Natural killer cell treated with Interleukin-12 subunit alpha and Interleukin-12 subunit beta and Interleukin-15 and Interleukin-18, amount 100 ng/mL, for 72 hours (primary cell): ENCODE results near the gene CARS1. TPM values are rescaled to one million over a fixed set of nuclear protein-coding genes. Genes with fewer than 3 reads are reported as not detected.

Experiments used
- ATAC-seq, 2 donors: fragments of 150-1000 bp; cut with Tn5 transposase in 1 of 2; sonication (Bioruptor Pico), chemical (Tn5 transposase) in 1 of 2; 2 replicates each; pipeline ENCODE4 v1.10.0; 2021
- DNase-seq: peaks from one replicate; pipeline ENCODE4 v3.0.0; 2022; ENCODE audit warnings: low spot score
- H3K27ac Mint-ChIP-seq, 2 donors: 1 replicate in 1 of 2; 2 replicates in 1 of 2; pipeline ENCODE4 v1.8.0; 2022; ENCODE audit warnings: mixed read lengths in 2 of 2, mild to moderate bottlenecking in 1 of 2, moderate library complexity in 1 of 2
- H3K27me3 Mint-ChIP-seq, 2 donors: 1 replicate in 1 of 2; 2 replicates in 1 of 2; pipeline ENCODE4 v1.8.0; 2022; ENCODE audit warnings: mixed read lengths in 2 of 2
- H3K36me3 Mint-ChIP-seq: one replicate; pipeline ENCODE4 v1.8.0; 2022; ENCODE audit warnings: mixed read lengths
- H3K4me1 Mint-ChIP-seq, 2 donors: 1 replicate in 1 of 2; 2 replicates in 1 of 2; pipeline ENCODE4 v1.8.0; 2022; ENCODE audit warnings: low read depth in 2 of 2, mixed read lengths in 2 of 2, mild to moderate bottlenecking in 1 of 2
- H3K4me3 Mint-ChIP-seq: one replicate; pipeline ENCODE4 v1.8.0; 2022; ENCODE audit warnings: mixed read lengths
- H3K9me3 Mint-ChIP-seq: 2 replicates; pipeline ENCODE4 v1.8.0; 2022; ENCODE audit warnings: mixed read lengths
- total RNA-seq, 2 donors: library from RNA; stranded (reverse); gene quantifications; one replicate each; pipeline ENCODE4 v1.2.3, GENCODE V29; 2022

CARS1 gene
- total RNA-seq, 2 donors from 2014 or later, result 88.8 to 128 TPM

DNA sequence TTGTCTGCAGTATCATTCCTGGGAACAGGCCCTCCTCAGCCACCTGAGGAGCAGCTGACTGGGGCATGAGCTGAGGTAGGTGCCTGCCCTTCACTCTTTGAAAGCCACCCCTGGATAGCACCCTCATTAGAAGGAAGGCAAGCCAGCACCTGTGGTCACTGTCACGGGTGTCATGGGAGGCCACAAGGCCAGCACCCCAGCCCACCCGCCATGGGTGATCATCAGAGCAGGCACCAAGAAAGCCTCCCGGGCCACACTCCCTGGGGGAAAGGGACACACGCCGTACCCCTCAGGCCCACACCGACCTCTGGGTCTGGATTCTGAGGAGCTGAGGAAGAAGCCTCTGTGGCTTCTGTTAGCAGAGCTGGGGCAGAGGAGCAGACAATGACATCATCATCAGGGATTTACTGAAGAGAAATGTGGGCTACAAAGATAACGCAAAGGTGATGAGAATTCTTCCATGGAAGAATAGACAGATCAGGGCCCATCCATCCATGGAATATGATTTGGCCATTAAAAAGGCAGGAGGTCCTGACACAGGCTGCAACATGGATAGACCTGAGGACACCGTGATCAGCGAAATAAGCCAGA, 48.4 kb downstream of the CARS1 start:
- ATAC-seq, result no peak
- H3K36me3 Mint-ChIP-seq, result peaks cover 5% of the 10 kb centered on the region
- DNase-seq, result no peak
- peaks cover 4 to 7% of the 10 kb centered on the region in 2 donors for H3K4me1 Mint-ChIP-seq
- H3K4me3 Mint-ChIP-seq, result no peak overlapping the region
- peak overlapping the region; percentile 49 to 75 for H3K27ac Mint-ChIP-seq
- no peaks in the 10 kb centered on the region for H3K9me3 Mint-ChIP-seq
- H3K27me3 Mint-ChIP-seq, result no peaks in the 10 kb centered on the region

DNA sequence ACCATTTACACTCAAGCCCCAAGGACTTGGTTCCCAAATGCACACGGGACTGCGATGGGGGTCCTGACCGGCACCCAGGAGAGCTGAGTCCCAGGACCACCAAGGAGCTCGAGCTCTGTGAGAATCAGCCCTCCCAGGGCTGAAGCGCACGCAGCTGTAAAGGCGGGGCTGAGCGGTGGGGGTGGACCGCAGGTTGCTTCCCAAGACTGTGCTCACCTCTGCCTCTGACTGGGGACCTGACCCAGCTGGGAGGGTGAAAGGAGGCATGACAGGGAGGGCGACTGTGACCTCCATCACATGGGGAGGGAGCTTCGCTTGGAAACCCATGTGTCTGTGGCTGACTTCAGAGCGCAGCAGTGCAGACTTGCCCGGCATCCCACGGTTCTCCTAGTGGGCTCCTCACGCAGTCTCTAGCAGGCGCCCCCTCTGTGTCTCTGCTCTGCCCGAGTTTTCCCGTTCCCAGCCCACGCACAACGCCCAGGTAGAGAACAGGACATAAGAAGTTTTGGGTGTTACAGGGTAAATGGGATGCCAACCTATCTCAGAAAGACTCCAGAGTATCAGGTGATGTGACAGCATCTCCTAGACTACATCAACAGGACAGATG, 49.7 kb downstream of the CARS1 start:
- H3K4me1 Mint-ChIP-seq, result peaks cover 4 to 7% of the 10 kb centered on the region in 2 donors
- peaks cover 5% of the 10 kb centered on the region for H3K36me3 Mint-ChIP-seq
- no peaks in the 10 kb centered on the region for H3K27me3 Mint-ChIP-seq
- DNase-seq (no peak), ATAC-seq (no peak)
- H3K4me3 Mint-ChIP-seq, result no peak overlapping the region
- no peaks in the 10 kb centered on the region for H3K9me3 Mint-ChIP-seq
- H3K27ac Mint-ChIP-seq, result peak overlapping the region in 1 of 2 donors; percentile 47

DNA sequence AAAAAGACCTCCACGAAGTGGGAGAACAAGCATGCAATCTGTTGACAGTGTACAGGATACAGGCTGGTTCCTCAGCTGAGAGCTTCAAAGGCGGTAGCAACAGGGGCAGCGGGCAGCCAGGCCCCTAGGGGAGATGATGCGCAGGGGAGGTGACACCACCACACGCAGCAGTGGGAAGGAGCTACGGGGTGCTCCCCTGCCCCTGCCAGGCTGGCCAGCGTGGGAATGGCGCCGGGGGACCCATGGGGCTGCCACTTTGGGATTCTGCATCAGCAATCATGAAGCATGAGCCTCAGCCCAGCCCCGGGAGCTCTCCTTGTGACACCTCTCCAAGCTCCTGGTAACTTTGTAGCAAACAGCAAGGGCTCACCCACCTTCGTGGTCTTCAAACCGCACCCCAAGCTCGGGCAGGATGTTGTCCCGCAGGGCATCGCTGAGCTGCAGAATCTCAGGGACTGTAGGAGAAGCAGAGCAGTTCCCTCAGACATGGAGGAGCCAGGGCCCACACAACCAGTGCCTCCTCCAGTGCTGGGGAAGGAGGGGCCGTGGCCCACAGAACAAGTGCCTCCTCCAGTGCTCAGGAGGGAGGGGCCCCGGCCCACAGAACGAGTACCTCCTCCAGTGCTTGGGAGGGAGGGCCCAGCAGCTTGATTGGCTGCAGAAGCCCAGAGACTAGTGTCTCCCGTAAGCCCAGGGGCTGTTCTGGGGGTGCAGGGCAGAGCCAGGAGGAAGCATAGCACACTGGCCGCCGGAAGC, 50.5 kb downstream of the CARS1 start:
- Mint-ChIP-seq H3K27ac (no peak overlapping the region), H3K27me3 (no peaks in the 10 kb centered on the region), H3K36me3 (peaks cover 5% of the 10 kb centered on the region), H3K9me3 (no peaks in the 10 kb centered on the region), H3K4me1 (peaks cover 4 to 7% of the 10 kb centered on the region in 2 donors), H3K4me3 (no peak overlapping the region)
- ATAC-seq (peak in 1 of 2 donors; percentile 18), DNase-seq (no peak)

DNA sequence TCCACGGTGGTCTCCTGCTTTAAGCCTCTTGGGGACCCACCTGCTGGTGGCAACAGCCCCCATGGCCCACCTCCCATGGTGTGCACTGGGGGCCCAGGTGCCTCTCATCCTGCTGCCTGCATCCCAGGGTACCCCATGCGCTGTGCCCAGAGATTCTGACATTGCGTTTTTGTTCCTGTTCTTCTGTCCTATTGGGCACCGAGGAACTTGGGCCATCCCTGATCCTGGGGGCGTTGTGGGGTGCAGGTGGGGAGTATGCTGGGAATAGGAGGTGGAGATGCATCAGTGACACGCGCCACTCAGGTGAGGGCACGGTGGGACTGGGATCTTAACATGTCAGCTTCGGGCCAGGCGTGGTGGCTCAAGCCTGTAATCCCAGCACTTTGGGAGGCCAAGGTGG, 52.7 kb downstream of the CARS1 start:
- DNase-seq (no peak), ATAC-seq (no peak)
- Mint-ChIP-seq H3K36me3 (peaks cover 5% of the 10 kb centered on the region), H3K9me3 (no peaks in the 10 kb centered on the region), H3K27me3 (no peaks in the 10 kb centered on the region), H3K4me1 (peaks cover 4% of the 10 kb centered on the region in 2 donors), H3K4me3 (no peak overlapping the region), H3K27ac (no peak overlapping the region)

DNA sequence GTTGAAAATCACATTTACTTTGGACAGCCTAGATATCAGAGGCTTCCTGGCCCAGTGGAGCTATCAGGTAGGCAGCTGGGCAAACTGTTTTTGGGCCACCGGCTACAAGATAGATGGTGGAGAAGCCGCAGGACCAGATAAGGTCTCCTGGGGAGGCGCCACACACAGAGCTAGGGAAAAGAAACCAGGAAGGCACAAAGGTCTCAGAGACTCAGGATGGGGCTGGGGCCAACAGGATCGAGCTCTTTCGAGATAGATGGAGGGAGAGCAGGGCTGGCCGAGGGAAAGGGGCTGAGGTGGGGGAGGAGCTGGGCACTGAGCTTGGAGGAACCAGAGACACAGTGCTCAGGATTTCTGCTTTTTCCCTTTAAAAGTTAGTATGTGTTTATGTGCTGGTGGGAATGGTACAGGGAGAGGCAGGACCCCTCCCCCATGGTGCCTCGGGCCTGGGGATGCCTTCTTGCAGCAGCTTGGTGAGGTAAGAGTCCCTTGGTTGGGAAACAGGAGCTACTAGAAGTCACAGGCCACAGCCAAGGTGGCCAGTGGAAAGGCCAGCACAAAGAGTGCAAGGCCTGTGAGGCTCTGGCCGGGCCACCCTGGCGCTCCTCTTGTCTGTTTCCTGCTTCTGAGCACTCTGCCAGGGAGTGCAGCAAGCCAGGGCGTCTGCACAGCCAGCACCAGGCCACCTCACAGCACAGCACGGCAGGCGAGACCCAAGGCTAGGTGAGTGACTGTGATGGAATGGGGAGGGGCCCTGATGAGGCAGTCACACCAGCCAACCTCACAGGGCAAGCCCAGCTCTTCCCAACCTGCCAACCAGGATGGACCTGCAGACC, 53.6 kb downstream of the CARS1 start:
- DNase-seq, result no peak
- H3K27ac Mint-ChIP-seq, result no peak overlapping the region
- H3K4me3 Mint-ChIP-seq, result no peak overlapping the region
- no peaks in the 10 kb centered on the region for H3K36me3 Mint-ChIP-seq
- no peaks in the 10 kb centered on the region for H3K4me1 Mint-ChIP-seq
- H3K9me3 Mint-ChIP-seq, result no peaks in the 10 kb centered on the region
- ATAC-seq, result no peak
- H3K27me3 Mint-ChIP-seq, result no peaks in the 10 kb centered on the region

DNA sequence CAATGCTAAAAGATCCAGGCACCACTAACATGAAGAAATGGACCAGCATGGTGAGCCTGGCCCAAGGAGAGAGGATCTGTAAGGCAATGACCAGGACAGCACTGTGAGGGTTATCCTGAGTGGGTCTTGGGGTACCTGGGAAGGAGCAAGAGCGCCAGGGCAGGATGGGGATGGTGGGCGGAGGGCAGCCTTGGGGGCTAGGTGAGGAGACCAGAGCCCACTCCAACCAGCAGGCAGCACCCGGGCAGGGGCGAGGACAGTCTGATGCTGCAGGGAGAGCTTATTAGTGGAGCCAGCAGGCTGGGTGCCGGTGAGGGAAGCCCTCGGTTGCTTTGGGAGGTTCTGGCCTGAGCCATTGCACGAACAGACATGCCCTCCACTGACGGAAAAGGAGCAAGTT, 54.4 kb downstream of the CARS1 start:
- Mint-ChIP-seq H3K27me3 (no peaks in the 10 kb centered on the region), H3K4me3 (no peak overlapping the region), H3K36me3 (no peaks in the 10 kb centered on the region), H3K9me3 (no peaks in the 10 kb centered on the region), H3K4me1 (no peaks in the 10 kb centered on the region), H3K27ac (peak overlapping the region in 1 of 2 donors; percentile 20)
- DNase-seq (no peak), ATAC-seq (no peak)

DNA sequence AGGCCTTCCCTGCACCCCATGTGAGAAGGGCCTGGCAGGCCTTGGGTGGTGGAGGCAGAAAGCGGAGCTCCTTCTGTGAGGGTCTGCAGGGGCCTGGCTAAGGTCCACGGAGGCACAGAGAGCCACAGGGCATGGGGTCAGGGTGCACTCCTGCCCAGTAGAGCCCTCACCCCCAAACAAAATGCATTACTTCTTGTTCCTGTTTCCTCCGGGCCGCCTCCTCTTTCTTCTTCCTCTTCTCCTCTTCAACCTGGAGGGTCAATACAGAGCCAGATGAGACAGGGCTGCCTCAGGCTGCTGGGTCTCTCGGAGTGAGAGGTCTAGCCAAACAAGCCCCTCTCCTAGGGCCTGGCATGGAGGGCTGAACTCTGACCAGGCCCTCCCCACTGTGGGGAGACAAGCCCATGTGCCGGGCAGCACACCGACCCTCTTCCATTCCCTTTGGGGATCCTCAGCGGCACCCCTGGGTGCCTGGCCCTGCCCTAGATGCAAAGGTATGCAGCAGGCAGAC, 54.8 kb downstream of the CARS1 start:
- no peaks in the 10 kb centered on the region for H3K27me3 Mint-ChIP-seq
- ATAC-seq (no peak), DNase-seq (no peak)
- H3K9me3 Mint-ChIP-seq, result no peaks in the 10 kb centered on the region
- no peak overlapping the region for H3K4me3 Mint-ChIP-seq
- peak overlapping the region in 1 of 2 donors; percentile 20 for H3K27ac Mint-ChIP-seq
- no peaks in the 10 kb centered on the region for H3K4me1 Mint-ChIP-seq
- no peaks in the 10 kb centered on the region for H3K36me3 Mint-ChIP-seq

DNA sequence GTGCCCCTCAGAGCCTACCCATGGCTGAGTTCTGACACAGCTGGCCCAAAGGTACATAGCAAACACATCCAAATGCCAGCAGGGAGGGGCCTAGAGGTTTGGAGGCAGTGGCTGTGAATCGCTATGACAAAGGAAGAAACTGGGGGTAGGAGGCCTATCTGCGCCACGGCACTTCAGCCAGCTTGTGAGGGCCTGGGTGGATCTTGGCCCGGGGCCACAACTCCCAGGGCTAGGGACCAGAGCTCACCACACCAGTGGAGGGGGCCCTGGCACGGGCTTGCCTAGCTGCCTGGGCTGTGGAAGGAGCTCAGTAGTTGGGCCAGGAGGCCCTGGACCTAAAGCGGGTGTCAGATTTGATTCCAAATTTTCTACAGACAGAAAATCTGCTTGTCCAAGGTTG, 55.7 kb downstream of the CARS1 start:
- peak overlapping the region in 1 of 2 donors; percentile 72 for H3K27ac Mint-ChIP-seq
- H3K36me3 Mint-ChIP-seq, result no peaks in the 10 kb centered on the region
- DNase-seq (no peak), ATAC-seq (no peak)
- H3K9me3 Mint-ChIP-seq, result no peaks in the 10 kb centered on the region
- H3K4me1 Mint-ChIP-seq, result no peaks in the 10 kb centered on the region
- H3K27me3 Mint-ChIP-seq, result no peaks in the 10 kb centered on the region
- no peak overlapping the region for H3K4me3 Mint-ChIP-seq

DNA sequence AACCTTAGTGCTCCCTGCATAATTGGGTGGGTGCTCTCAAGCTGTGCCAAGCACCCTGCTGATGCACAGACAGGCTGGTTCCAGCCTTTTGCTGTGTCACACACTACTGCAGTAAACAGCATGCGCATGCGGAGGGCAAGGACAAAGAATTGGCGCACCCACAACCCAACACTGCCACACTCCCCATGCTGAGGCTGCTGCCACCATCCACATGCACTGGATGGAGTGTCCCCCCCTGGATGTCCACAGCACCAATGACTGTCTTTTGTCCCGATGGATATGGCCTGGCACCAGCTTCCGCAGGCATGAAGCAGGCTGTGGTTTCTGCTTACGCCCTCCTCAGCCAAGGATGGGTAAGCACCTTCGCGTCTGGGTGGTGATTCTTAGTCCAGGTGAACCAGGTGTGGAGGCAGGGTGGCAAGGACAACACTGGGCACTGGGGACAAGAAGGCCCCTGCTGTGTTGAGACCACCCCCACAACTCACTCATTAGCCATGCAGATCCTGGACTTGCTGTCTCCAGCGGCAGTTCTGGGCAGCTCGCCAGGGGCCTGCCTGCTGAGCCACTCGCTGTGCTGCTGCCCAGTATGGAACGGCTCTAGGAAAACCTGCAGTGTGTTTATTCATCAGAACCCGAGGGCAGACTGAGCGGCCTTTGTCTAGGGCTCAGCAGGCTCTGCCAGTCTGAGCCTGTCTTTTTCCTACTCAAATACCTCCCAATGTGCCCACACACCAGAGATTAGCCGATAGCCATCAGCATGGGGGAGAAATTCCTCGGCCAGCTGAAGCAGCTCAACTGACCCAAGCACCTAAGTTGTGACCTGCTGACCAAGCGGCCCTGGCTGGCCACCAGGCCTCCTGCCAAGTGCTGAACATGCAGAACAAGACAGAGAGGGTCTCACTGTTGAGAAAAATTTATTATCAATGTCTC, 56.9 kb downstream of the CARS1 start:
- ATAC-seq (no peak), DNase-seq (no peak)
- Mint-ChIP-seq H3K9me3 (no peaks in the 10 kb centered on the region), H3K27me3 (no peaks in the 10 kb centered on the region), H3K36me3 (no peaks in the 10 kb centered on the region), H3K4me3 (no peak overlapping the region), H3K27ac (no peak overlapping the region), H3K4me1 (no peaks in the 10 kb centered on the region)

DNA sequence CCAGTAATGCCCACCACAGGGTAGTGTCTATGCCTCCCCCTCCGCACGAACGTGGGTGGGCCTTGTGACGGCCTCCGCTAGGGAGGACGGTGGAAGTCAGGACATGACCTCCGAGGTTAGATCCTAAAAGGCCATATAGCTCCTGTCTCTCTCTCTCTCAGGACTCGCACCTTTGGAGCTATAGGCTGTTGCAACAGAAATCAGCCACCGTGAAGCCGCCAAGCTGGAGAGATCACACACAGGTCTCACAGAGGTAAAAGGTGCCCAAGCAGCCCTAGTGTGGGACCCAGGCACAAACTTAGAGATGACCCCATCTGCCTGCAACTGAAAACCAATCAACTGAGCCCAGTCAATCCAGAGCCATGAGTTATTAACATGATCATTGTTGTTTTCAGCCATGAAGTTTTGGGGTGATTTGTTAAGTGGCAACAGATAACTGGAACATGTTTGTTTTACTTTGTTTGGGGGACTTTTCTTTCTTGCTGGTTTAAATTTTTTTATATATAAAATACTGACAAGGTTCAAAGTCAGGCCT, 57.7 kb downstream of the CARS1 start:
- Mint-ChIP-seq H3K4me1 (no peaks in the 10 kb centered on the region), H3K36me3 (no peaks in the 10 kb centered on the region), H3K9me3 (no peaks in the 10 kb centered on the region), H3K27ac (no peak overlapping the region), H3K27me3 (no peaks in the 10 kb centered on the region), H3K4me3 (no peak overlapping the region)
- DNase-seq (no peak), ATAC-seq (no peak)

DNA sequence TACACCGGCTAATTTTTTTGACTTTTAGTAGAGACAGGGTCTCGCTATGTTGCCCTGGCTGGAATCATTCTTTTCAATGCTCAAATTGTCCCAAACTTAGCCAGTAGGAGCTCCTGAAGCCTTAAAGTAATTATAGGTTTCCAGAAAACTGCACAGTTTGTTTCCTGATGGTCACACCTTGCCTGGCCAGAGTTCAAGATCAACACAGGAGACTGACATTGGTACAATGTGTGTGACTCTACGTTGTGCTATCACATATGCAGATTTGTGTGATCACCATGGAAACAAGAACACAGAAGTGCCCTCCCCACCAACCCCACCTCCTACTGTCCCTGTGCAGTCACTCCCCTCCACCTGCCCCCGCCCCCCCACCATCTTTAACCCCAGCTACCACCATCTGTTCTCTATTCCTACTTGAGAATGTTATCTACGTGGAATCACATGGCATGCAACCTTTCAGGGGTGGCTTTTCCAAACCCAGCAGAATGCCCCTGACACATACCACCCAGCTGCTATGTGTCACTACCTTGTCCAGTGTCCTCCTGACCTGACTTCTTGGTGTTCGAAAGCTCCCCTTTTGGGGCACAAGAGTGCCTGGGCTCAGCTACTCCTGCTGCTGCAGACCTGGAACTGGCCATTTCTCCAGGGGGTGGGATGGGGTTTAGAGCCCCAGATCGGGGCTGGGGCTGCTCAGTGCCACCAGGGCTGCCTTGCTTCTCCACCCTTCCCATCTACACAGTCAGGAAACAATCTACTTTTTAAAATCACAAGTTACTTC, 59.0 kb downstream of the CARS1 start:
- ATAC-seq (no peak), DNase-seq (no peak)
- Mint-ChIP-seq H3K27me3 (no peaks in the 10 kb centered on the region), H3K36me3 (no peaks in the 10 kb centered on the region), H3K4me1 (no peaks in the 10 kb centered on the region), H3K27ac (no peak overlapping the region), H3K9me3 (no peaks in the 10 kb centered on the region), H3K4me3 (no peak overlapping the region)

DNA sequence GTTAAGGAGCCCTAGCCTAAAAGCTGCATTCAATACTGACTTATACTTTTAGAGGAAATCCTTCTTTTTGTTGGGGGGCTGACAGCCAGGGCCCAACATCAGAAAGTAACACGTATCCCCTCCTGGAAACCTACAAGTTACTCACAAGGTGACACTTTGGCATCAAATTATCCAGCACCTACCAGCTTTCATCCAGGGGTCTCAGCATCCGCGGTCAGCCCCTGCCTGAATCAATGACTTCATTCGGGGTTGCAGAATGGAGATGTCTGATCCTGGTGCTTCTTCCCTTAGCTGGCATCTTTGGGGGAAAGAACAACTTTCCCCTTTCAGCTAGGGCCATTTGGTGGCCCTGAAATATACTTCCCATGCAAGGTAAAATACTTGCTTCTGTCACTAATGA, 59.8 kb downstream of the CARS1 start:
- DNase-seq, result no peak
- Mint-ChIP-seq H3K4me1 (no peaks in the 10 kb centered on the region), H3K36me3 (no peaks in the 10 kb centered on the region), H3K9me3 (no peaks in the 10 kb centered on the region), H3K27me3 (no peaks in the 10 kb centered on the region), H3K4me3 (no peak overlapping the region), H3K27ac (no peak overlapping the region)
- ATAC-seq, result no peak
